Measurements from ENCODE around the gene CDKN1A.

Gene CDKN1A

DNA sequence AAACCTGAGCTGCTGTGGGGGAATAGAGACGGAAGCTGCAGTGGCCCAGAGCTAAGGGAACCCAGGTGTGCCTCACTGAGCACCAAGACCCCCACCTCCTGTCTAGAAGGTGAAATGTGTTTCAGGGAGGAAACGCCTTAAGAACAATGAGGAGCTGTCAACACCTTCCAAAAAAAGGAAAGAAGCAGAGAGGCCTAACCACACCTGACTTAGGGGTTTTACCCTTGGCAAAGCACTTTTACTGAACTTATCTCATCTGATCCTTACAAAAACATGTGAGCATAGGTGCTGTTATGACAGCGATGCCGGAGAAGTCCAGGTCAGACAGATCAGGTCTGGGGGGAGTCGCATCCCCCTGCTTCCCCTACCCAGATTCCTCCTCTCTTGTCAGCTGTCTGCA is 16.1 kb upstream of the CDKN1A start:
- Histone ChIP-seq H3K9me3 (ENCODE audit: low read length) (no peaks in the 10 kb centered on the region), H3K9me2 (ENCODE audit: low read depth, low read length) (no peaks in the 10 kb centered on the region), H3K9ac (ENCODE audit: low read length) (no peak overlapping the region), H3K27ac (ENCODE audit: low read depth, low read length, poor library complexity, severe bottlenecking) (peak overlapping the region; percentile 51), H4K20me1 (ENCODE audit: insufficient read depth, low read length) (no peaks in the 10 kb centered on the region), H2AFZ (ENCODE audit: low read length) (no peak overlapping the region), H3K79me2 (ENCODE audit: insufficient read depth, low read length) (no peaks in the 10 kb centered on the region), H3F3A (ENCODE audit: insufficient read depth, low read length) (no peaks in the 10 kb centered on the region), H3K36me3 (ENCODE audit: insufficient read depth, low read length) (no peaks in the 10 kb centered on the region), H3K4me3 (ENCODE audit: low read depth, low read length, poor library complexity, severe bottlenecking) (no peak overlapping the region), H3K4me1 (ENCODE audit: insufficient read depth, low read length, severe bottlenecking) (peaks cover 70% of the 10 kb centered on the region), H3K4me2 (ENCODE audit: low read length) (peak overlapping the region; percentile 16; the same call in 1 of the 2 replicates), H3K27me3 (ENCODE audit: insufficient read depth, low read length) (no peaks in the 10 kb centered on the region)
- TF ChIP-seq CTCF (IDR thresholded peaks at IDR 0.05; ENCODE audit: low read length) (no peak), EZH2 (IDR thresholded peaks at IDR 0.05; ENCODE audit: borderline replicate concordance, low read length) (no peak)

DNA sequence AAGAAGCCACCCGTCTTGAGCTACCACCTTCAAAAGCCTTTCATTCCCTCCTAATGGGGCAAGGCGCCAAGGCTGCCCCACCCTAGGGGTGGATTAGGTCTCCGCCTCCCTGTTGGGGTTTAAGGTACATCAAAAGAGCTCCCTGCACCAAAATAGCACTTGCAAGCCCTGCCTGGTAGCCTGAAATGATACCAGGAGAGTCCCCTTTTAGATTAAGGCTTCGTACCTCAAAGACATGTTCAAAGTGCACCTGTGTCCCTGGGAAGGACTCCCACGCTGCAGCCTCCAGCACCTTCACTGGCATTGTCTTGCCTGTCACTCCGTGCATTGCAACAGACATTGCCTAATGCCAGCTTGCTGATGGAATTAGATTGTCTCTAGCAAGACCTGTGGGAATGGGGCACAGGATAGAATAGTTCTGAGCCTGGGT is 15.7 kb upstream of the CDKN1A start:
- Histone ChIP-seq H3K4me2 (ENCODE audit: low read length) (peak overlapping the region; percentile 16; the same call in 1 of the 2 replicates), H3K4me3 (ENCODE audit: low read depth, low read length, poor library complexity, severe bottlenecking) (no peak overlapping the region), H3K9me3 (ENCODE audit: low read length) (no peaks in the 10 kb centered on the region), H3K27ac (ENCODE audit: low read depth, low read length, poor library complexity, severe bottlenecking) (peak overlapping the region; percentile 51), H3K9me2 (ENCODE audit: low read depth, low read length) (no peaks in the 10 kb centered on the region), H2AFZ (ENCODE audit: low read length) (no peak overlapping the region), H3K36me3 (ENCODE audit: insufficient read depth, low read length) (no peaks in the 10 kb centered on the region), H3K4me1 (ENCODE audit: insufficient read depth, low read length, severe bottlenecking) (peaks cover 74% of the 10 kb centered on the region), H3K9ac (ENCODE audit: low read length) (no peak overlapping the region), H4K20me1 (ENCODE audit: insufficient read depth, low read length) (no peaks in the 10 kb centered on the region), H3K79me2 (ENCODE audit: insufficient read depth, low read length) (no peaks in the 10 kb centered on the region), H3F3A (ENCODE audit: insufficient read depth, low read length) (no peaks in the 10 kb centered on the region), H3K27me3 (ENCODE audit: insufficient read depth, low read length) (no peaks in the 10 kb centered on the region)
- TF ChIP-seq EZH2 (IDR thresholded peaks at IDR 0.05; ENCODE audit: borderline replicate concordance, low read length) (no peak), CTCF (IDR thresholded peaks at IDR 0.05; ENCODE audit: low read length) (no peak)

GRCh38 chr6:36663504-36664446 is 14.7 kb upstream of the CDKN1A start:
- Histone ChIP-seq H3F3A (ENCODE audit: insufficient read depth, low read length) (no peaks in the 10 kb centered on the region), H4K20me1 (ENCODE audit: insufficient read depth, low read length) (no peaks in the 10 kb centered on the region), H3K27me3 (ENCODE audit: insufficient read depth, low read length) (no peaks in the 10 kb centered on the region), H3K9me3 (ENCODE audit: low read length) (no peaks in the 10 kb centered on the region), H3K79me2 (ENCODE audit: insufficient read depth, low read length) (no peaks in the 10 kb centered on the region), H3K4me1 (ENCODE audit: insufficient read depth, low read length, severe bottlenecking) (peaks cover 74% of the 10 kb centered on the region), H3K9ac (ENCODE audit: low read length) (no peak overlapping the region), H3K4me3 (ENCODE audit: low read depth, low read length, poor library complexity, severe bottlenecking) (no peak overlapping the region), H3K9me2 (ENCODE audit: low read depth, low read length) (no peaks in the 10 kb centered on the region), H3K36me3 (ENCODE audit: insufficient read depth, low read length) (no peaks in the 10 kb centered on the region), H3K27ac (ENCODE audit: low read depth, low read length, poor library complexity, severe bottlenecking) (no peak overlapping the region), H2AFZ (ENCODE audit: low read length) (no peak overlapping the region), H3K4me2 (ENCODE audit: low read length) (no peak overlapping the region)
- TF ChIP-seq EZH2 (IDR thresholded peaks at IDR 0.05; ENCODE audit: borderline replicate concordance, low read length) = no peak
- no peak for TF ChIP-seq CTCF (IDR thresholded peaks at IDR 0.05; ENCODE audit: low read length)
